GM19240 (cell line): ENCODE measurements around the gene IGSF8.

Source experiments
- DNase-seq: peaks from one replicate; pipeline ENCODE4 v3.0.0; 2011; ENCODE audit warnings: low spot score; ENCODE audit not compliant: insufficient read length

The IGSF8 gene

DNA sequence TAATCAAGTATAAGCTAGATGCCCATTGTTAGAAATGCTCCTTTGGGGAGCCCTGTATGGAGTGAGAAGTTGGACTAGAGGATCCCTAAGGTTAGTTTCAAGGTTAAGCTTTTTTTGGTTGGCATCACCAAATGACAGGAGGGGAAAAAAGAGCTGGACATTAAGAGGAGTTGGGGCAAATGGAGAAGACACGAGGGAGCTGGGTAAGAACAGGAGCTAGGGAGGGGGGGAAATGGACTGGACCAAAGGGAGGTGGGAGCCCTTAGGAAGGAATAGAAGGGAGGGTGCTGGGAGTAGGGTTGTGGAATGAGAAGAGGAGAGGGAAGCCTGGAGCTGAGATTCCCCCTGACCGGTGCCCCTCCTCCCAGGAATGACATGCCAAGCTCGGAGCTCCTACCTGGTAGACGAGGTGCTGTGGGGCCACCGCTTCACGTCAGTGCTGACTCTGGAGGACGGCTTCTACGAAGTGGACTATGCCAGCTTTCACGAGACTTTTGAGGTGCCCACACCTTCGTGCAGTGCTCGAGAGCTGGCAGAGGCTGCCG lies 11.2 kb downstream of the IGSF8 start:
- no peak for DNase-seq

DNA sequence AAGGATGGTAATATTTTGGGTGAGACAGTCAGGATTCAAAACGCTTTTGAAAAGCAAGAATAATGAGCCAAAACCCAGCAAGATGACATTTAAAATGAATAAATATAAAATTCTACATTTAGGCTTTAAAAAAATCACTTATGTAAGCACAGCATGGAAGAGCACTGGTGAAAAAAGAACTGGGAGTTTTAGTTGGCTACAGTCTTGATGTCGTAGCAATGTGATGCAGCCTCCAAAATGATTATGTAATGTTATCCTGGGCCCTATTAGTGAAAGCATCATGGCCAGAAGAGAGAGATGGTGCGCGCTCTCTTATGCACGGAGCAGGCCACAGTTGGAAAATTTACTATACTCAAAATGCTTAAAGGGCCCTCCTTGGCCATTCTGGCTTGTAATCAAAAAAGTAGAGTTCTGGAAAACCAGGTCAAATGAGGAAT lies 11.9 kb downstream of the IGSF8 start:
- no peak for DNase-seq

DNA sequence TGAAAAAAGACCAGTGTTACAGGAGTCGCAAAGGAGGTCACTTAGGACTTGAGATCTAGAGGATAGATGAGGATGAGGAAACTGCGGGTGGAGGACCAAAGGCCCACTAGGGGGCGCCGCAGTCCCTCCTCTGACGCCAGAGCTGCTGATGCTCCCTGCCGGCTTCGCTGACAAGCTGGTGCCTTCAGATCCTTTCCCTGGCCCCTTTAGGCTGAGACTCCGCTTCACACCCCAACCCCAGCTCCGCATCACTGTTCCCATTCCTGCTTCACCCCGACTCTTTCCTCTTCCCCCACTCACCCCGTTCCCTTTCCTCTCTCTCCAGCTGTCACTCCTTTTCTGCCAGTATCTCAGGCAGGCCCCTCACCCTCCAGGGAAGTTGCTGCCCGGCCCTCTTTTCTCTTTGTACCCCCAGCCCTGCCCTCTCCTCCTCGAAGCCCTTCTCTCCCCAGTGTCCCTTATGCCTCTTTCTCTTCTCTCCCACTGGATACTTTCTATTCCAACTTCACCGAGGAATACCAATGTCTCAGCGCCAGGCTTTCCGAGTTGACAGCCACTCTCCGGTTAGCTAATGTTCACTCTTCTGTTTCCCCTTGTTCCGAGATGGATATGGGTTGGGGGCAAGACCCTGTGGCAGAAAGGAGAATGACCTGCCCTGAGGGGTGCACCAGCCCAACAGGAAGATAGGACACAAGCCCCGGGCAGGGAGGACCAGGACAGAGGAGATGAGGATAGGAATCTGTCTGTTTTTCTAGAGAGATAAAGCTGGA lies 12.5 kb downstream of the IGSF8 start:
- DNase-seq, result peak; percentile 93

DNA sequence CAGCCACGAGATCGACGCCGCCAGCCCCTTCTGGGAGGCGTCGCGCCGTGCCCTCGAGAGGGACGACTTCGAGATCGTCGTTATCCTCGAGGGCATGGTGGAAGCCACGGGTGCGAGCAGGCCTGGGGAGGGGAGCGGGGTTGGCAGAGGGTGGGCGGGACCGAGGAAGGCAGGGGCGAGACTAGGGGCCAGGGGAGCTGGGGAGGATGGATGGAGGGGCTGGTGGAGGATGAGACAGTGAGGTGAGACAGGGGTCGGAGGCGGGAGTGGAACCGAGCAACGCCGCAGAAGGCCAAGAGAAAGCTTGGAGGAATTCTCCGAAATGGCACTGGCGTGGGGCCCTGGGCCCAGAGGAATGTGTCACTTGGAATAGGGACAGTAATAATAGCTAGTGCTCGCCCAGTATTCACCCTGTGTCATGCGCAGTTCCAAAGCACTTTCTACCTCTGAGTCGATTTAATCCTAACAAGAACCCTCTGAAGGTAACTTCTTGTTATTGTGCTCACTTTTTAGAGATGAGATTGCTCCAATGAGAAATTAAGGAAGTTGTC lies 13.6 kb downstream of the IGSF8 start:
- DNase-seq, result no peak

DNA sequence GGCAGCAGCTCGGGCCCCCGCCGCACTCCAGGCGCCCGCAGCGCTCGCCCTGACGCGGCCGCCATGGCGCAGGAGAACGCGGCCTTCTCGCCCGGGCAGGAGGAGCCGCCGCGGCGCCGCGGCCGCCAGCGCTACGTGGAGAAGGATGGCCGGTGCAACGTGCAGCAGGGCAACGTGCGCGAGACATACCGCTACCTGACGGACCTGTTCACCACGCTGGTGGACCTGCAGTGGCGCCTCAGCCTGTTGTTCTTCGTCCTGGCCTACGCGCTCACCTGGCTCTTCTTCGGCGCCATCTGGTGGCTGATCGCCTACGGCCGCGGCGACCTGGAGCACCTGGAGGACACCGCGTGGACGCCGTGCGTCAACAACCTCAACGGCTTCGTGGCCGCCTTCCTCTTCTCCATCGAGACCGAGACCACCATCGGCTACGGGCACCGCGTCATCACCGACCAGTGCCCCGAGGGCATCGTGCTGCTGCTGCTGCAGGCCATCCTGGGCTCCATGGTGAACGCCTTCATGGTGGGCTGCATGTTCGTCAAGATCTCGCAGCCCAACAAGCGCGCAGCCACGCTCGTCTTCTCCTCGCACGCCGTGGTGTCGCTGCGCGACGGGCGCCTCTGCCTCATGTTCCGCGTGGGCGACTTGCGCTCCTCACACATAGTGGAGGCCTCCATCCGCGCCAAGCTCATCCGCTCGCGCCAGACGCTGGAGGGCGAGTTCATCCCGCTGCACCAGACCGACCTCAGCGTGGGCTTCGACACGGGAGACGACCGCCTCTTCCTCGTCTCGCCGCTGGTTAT lies 14.2 kb downstream of the IGSF8 start:
- peak; percentile 43 for DNase-seq

DNA sequence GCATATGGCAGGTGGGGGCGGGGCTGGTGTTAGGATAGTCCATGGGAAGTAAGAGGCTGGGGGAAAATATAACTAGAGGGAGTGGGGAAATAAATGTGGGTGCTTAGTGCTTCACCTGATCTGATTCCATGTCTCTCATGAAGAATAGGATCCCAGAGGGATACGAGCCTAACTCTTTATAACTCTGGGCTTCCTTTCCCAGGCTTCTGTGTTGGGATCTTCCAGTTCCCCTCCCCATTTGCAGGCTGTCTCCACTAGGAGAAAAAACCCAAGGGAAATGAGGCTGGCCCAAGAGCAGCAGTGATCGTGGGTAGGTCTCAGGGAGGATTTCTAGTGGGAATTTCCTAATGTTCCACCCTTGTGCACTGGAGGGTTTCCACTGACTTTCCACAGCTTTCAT lies 15.5 kb downstream of the IGSF8 start:
- no peak for DNase-seq

DNA sequence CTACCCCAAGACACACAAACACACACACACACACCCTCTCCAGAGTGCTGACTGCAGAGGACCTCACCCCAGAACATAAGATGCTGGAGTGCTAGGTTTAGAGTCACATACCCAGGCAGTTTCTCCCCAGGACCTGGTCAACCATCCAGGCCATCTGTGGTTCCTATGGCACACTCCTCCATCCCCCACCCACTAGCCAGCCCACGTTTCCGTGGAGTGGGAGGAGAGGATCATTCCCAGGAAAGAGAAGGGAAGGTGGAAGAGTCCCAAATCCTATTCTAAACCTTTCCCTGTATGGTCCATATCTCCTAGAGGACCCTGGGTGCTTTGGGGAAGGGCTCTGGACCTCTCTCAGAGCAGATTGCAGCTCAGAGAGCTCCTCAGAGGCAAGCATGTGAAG lies 15.9 kb downstream of the IGSF8 start:
- no peak for DNase-seq

DNA sequence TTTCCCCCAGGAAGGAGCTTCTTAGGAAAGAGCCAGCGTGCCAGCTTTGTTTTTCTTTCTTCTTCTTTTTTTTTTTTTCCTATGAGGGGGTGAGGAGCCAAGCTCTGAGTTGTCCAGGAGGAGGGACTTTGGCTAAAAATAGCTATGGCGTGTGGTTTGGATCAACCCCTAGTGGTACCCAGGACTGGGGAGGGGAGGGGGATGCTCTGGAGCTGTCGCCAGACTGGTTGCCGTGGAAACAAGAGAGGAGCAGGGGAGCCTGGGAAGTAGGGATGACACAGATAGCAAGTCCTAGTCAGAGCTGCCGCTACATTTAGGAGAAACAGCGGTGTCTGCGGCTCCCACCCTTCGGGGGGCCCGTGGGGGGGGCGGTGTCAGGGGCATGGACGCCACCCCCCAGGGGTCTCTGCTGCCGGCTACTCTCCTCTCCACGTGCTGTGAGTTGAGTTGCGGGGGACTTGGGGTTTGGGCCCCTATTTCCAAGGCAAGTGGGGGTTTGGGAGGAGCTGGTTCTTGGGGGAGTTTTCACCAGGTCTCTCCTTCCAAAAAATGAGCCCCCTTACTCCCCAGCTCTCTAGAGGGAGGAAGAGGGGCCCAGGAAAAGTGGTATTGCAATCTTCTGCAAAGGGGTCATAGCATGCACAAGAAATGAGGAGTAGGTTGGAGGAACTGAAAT lies 17.0 kb downstream of the IGSF8 start, which contains the start of gene KCNJ9:
Gene KCNJ9, plus strand, starts transcription at position 278 of the 676 bp plus-strand sequence. CDS start 2,493 bp downstream, outside the sequence.
- DNase-seq, result no peak

DNA sequence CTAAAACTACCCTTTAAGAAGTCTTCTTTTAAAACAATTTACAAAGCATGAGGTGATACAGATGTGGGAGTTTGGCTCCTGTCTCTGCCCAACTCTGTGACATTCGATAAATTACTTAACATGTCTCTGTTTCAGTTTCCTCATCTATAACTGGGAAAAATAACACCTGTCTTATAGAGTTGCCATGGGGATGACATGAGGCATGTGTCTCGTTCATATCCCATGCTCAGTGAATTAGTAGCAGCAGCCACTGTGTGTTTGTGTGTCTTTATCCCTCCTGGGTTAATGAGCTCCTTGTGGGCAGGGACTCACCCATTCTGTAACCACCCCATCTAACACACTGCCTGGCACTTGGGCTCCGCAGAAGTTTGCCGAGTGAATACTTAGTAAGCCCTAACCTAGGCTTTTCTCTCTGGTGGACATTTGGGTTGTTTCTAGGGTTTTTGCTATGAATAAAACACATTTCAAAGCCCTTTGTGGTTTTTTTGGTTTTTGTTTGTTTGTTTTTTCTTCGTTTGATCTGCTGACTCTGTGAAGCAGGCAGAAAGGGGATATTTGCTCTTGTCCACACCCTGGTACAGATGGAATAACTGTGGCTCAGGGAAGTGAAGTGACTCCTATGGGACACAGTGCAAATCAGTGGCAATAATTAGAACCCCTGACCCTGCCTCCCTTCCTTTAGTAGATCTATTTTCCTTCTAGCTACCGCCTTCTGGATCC lies 17.9 kb downstream of the IGSF8 start:
- DNase-seq, result no peak

DNA sequence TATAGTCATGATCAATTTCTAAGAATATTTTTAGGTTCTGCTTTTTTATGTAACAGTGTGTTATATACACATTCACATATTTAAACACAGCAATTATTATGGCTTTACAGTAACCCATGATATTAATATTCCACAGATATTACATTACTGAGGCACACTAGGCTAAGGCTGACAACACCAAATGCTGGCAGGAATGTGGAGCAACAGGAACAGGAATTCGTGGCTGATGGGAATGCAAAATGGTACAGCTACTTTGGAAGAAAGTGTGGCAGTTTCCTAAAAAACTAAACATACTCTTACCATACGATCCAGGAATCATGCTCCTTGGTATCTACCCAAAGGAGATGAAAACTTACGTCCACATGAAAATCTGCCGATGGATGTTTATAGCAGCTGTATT lies 19.0 kb downstream of the IGSF8 start:
- no peak for DNase-seq

DNA sequence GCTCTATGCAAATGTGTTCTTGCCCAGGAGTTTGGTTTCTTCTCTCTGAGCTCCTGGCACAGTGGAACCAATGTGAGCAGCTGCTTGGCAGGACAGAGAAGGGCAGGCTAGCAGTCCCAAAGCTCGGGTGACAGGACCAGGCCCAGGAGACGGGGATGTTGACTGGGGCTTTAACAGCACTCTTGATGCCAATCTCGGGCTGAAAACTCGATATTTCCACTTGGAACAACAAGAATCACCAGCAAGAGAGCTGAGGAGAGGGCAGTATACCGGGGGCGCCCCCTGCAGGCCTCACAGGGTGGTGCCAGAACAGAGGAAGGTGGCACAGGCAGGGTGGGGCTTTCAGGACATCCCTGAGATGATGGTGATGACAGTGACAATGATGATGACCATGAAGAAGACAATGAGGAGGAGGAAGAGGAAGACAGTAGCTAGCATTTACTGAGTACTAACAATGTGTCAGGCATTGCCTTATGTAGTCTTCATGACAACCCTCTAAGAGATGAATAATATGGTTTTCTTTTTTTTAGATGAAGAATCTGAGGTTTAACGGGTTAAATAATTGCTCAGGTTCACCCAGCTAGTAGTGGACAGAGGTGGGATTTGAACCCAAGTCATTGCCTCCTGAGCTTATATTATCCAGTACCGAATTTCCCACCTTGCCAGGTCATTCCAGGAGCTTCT lies 19.8 kb downstream of the IGSF8 start:
- DNase-seq, result peak; percentile 73

DNA sequence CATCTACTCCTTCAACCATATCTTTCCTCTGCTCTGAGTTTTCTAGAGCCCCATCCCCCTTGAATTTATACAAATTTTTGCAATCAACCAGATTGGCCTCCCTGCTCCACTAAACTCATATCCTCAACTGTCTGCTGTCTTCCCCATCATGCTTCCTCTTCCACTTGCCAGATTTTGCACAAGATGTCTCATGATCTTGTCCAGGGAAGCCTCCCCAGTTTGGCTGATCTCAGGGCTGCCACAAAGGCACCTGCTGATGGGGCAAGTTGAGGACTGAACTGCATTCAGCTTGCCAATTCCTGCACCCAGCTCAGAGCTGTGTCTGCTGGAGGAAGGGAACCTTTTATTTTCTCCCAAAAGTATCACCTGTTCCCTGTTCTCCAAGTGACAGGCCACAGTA lies 20.9 kb downstream of the IGSF8 start:
- no peak for DNase-seq

DNA sequence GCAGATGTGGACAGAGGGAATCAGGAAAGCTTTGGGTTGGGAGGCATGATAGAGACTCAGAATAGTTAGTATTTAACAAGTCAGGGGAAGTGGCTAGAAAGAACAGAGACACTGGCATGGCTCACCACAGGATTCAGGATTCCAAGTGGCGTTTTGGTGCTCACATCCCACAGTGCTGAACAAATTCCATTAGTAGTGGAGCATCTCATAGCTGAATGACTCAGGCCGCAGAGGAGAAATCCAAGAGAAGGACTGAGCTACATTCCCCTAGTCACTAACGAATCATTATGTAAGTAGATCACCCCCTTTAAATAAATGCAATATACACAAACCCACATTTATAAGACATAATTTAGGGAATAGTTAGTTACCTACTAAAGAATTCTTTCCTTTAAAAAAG lies 22.1 kb downstream of the IGSF8 start:
- no peak for DNase-seq

DNA sequence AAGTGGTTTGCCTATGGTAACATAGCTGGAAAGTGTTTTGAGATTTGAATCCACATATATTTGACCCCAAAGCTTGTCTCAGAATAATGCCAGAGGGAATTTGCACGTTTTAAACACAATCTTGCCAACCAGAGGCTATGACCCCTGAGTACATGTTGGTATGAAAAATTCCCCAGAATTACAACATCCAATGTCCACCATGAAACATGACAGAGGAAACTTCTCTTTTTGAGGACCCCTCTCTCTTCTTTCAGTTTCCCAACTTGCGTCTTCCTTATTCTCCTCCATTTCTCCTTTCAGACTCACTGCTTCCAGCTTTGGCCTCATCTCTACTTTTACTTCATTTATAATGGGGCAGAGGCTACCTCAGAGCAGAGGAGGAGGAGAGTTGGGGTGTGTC lies 22.6 kb downstream of the IGSF8 start:
- no peak for DNase-seq

DNA sequence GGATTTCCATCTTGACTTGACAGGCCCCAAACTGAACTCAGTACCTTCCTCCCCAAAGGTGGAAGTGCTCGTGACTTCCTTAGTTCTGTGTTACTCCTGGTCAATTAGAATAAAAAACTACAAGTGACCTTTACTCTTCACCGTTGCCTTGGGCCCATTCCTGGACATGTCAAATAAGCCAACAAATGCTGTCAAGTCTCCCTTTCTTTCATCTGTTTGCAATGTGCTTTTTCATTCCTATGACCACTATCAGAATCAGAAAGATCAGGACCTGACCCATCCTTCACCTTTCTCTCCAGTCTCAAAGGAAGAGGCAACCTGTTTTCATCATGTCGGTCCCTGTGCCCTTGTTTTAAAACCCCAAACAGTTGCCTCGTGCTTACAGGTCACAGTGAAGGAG lies 23.6 kb downstream of the IGSF8 start:
- no peak for DNase-seq

DNA sequence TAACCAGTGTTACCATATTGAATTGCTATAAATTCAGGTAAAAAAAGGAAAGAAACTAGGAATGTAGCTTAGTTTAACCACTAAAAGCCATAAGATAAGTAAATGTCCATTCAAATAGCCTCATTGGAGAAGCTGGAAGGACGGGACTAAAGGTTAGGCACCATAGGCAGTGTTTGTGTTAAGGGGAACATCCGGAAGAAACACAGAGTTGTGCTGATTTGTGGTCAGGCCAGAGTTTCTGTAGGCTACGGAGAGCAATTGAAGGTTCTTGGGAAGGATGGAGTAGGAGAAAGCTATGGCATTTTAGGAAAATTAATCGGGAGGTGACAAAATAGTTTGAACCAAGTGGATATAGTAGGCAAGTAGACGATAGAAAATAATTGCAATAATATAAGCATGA lies 27.1 kb downstream of the IGSF8 start:
- no peak for DNase-seq

DNA sequence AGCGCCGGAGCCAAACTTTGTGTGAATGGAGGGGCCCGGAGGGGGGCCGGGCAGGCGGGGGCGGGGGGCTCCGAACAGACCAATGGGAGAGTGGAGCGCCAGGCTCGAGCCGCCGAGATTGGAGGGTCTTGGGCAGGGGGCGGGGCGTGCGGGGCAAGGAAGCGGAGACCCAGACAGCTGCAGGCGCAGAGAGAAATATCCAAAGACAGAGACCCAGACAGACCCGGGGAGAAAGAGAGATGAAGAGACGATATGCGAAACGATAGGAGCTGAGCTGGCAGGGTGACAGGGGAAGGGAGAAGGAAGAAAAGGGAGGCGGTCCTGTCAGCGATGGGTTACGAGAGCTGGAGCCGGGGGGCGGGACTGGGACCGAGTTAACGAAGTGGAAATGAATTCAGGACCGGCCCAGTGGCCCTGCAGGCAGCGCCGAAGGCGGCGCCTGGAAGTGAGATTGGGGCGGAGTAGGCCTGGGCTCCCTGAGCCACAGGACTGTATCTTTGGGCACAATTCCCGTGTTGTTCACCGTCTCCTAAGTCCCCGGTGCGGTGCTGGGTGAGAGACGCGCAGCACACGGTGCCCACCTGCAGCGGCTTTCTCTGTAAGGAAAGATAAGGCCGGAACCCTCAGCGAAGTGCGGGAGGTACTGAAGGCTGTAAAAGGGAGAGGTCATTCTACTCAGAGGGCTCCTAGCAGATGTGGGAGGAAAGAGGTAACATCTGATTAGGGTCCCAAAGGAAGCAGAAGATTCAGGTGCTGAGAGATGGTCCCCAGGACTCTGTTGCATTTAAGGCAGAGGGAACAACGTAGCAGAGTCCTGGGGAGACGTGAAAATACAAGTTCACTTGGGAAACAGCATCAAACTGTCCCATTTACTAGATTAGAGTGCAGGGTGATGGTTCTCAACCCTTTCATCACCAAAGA lies 27.9 kb downstream of the IGSF8 start:
- DNase-seq, result no peak

DNA sequence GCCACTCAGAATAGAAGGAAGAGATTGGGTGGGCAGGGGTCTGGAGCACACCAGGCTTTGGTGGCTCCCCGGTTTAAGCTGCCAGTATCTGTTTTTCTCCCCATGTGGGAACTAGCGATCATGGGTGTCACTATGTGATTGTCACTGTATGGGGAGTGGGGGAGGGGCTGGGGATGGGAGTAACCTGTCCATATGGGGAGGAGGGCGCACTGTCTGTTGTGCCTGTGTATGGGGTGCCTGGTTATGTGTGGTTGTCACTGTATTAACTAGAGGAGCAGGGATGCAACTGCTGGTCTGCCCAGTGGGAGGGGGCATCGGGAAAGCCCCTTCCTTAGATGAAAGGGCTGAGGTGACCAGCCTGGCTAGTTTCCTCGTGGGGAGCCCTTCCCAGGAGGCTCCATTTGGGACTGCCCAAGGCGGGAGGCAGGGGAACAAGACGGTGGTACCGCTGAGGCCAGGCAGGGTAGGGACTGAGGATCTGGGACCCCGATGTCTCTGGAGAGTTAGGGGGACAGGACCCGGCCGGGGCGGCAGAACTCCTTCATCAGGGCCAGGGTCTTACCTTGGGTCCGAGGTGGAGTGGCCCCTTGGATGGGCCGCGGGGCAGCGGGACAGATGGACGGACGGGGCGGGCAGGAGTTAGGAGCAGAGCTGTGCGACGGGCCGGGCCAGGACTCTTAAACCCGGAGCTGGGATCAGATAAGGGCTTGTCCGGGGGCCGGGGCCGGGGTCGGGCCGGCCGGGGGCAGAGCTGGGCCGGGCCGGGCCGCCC lies 28.8 kb downstream of the IGSF8 start, which contains the start of gene KCNJ10:
Gene KCNJ10, minus strand, starts transcription at position 701 of the 772 bp plus-strand sequence. CDS start 27,628 bp downstream, outside the sequence.
- no peak for DNase-seq
